Transverse colon (tissue), 4 donors: ENCODE data around the gene ABCB11. TPM values are rescaled to one million over a fixed set of nuclear protein-coding genes. Genes with fewer than 3 reads are reported as not detected.
"Not testable (repeated sequence)": the region's sequence is repeated elsewhere in the genome, so short reads cannot be mapped to it uniquely, and the experiment has no call there.

Experiments
- DNase-seq: peaks from one replicate; pipeline ENCODE4 v3.0.0-alpha.2; 2019
- H3K27ac ChIP-seq, 4 donors: fragments of 200-600 bp; sonication (generic); 2 replicates each; pipeline ENCODE4 v1.5.1; 2016 to 2018; ENCODE audit warnings: inconsistent platforms in 4 of 4
- H3K27me3 ChIP-seq: fragments of 200-600 bp; sonication (generic); 2 replicates; pipeline ENCODE4 v1.5.1; 2017; ENCODE audit warnings: inconsistent platforms
- H3K36me3 ChIP-seq, 4 donors: fragments of 200-600 bp; sonication (generic); 2 replicates each; pipeline ENCODE4 v1.5.1; 2017 to 2019; ENCODE audit warnings: inconsistent platforms in 4 of 4
- H3K4me1 ChIP-seq, 4 donors: fragments of 200-600 bp; sonication (generic); 2 replicates each; pipeline ENCODE4 v1.5.1; 2017 to 2020; ENCODE audit warnings: inconsistent platforms in 4 of 4
- H3K4me3 ChIP-seq, 4 donors: fragments of 200-600 bp; sonication (generic); 1 replicate in 1 of 4; 2 replicates in 3 of 4; pipeline versions ENCODE4 v1.5.1 to v1.6.1; 2017 to 2019; ENCODE audit warnings: inconsistent platforms in 4 of 4
- H3K9me3 ChIP-seq, 2 donors: fragments of 200-600 bp; sonication (generic); 2 replicates each; pipeline ENCODE4 v1.5.1; 2017 to 2019; ENCODE audit warnings: inconsistent platforms in 2 of 2
- EP300 ChIP-seq: sonication (generic); formaldehyde crosslinking; IDR thresholded peaks from one replicate; pipeline ENCODE4 v1.6.1; 2017; ENCODE audit warnings: antibody characterized with exemption, low read depth
- POLR2A ChIP-seq: fragments of 450-650 bp; IDR thresholded peaks from one replicate; pipeline ENCODE4 v1.6.1; 2016; ENCODE audit warnings: antibody characterized with exemption, mild to moderate bottlenecking, moderate library complexity
- POLR2AphosphoS5 ChIP-seq, 3 donors: sonication (generic); formaldehyde crosslinking; IDR thresholded peaks; one replicate each; pipeline ENCODE4 v1.6.1; 2016; ENCODE audit warnings: antibody characterized with exemption in 3 of 3
- WGBS, 2 donors: methylation state at CpG; one replicate each; pipeline ENCODE4 v1.1.5; 2018; ENCODE audit warnings: low coverage in 1 of 2; 5-methylcytosine and 5-hydroxymethylcytosine counted together
- in situ Hi-C, 4 donors: fragments of 200-750 bp; cut with MboI; loops; one replicate each; pipeline versions ENCODE4 v1.15.0 to v1.15.1; 2017; ENCODE audit warnings: low sequenced_read_pairs in 3 of 4, low pct_ligation_motif_present in 1 of 4, low pct_unique_long_range_greater_than_20kb in 1 of 4
- intact Hi-C: fragments of 100-400 bp; cut with DNase I; formaldehyde crosslinking; loops from one replicate; pipeline ENCODE4 v1.15.1; 2023; ENCODE audit warnings: low total_unique reads
- total RNA-seq, 4 donors: library from RNA; depleted of rRNA; stranded (reverse); fragments of >200 nt; gene quantifications; one replicate each; pipeline ENCODE4 v1.1.0, GENCODE V29; 2016
- TF ChIP-seq, protein P1 (sequence below), 5 experiments: fragments of 200-600 bp in 3 of 5; fragments of 450-650 bp in 2 of 5; sonication (generic) in 3 of 5; IDR thresholded peaks; 1 replicate in 2 of 5; 2 replicates in 3 of 5; pipeline ENCODE4 v1.5.1; 2016 to 2017; ENCODE audit warnings: antibody characterized with exemption in 5 of 5, inconsistent platforms in 3 of 5, mild to moderate bottlenecking in 2 of 5, moderate library complexity in 1 of 5

The ABCB11 gene
- total RNA-seq, 4 donors from 2014 or later = 4.8 to 41.8 (median 14.8) TPM

DNA sequence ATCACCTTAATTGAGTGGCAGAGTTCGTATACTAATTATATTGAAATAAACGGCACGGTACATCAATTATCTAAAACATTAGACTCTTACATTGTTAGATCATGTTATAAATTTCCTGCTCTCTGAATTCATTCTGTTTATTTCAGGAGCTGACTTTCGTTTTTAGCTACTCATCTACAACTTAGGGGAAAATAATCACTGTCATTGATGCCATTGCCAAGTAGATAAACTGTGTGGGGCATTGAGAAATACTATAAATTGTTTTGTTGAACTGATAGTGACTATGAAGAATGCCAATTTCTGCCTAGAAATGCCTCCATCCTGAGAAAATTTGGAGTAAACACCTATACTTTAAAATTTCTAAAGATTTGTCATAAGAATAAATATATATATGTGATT lies 17.5 kb downstream of the ABCB11 start:
- Histone ChIP-seq H3K36me3 (no peaks in the 10 kb centered on the region), H3K27me3 (no peaks in the 10 kb centered on the region), H3K27ac (peak overlapping the region; percentile 55 to 81 (median 76)), H3K4me1 (peaks cover 2 to 43% (median 28%) of the 10 kb centered on the region in 4 donors), H3K4me3 (no peak overlapping the region), H3K9me3 (no peaks in the 10 kb centered on the region)
- no peak for DNase-seq
- no peak for TF ChIP-seq EP300
- TF ChIP-seq, protein P1, sequence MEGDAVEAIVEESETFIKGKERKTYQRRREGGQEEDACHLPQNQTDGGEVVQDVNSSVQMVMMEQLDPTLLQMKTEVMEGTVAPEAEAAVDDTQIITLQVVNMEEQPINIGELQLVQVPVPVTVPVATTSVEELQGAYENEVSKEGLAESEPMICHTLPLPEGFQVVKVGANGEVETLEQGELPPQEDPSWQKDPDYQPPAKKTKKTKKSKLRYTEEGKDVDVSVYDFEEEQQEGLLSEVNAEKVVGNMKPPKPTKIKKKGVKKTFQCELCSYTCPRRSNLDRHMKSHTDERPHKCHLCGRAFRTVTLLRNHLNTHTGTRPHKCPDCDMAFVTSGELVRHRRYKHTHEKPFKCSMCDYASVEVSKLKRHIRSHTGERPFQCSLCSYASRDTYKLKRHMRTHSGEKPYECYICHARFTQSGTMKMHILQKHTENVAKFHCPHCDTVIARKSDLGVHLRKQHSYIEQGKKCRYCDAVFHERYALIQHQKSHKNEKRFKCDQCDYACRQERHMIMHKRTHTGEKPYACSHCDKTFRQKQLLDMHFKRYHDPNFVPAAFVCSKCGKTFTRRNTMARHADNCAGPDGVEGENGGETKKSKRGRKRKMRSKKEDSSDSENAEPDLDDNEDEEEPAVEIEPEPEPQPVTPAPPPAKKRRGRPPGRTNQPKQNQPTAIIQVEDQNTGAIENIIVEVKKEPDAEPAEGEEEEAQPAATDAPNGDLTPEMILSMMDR (IDR thresholded peaks at IDR 0.05) = no peak
- no peak for TF ChIP-seq POLR2AphosphoS5 (IDR thresholded peaks at IDR 0.05)
- no peak for TF ChIP-seq POLR2A
- in situ Hi-C loops (no loop called here), intact Hi-C loops (no loop called here)
- 77% methylated on average over 4 of the region's 4 CpGs for WGBS, 2 donors

DNA sequence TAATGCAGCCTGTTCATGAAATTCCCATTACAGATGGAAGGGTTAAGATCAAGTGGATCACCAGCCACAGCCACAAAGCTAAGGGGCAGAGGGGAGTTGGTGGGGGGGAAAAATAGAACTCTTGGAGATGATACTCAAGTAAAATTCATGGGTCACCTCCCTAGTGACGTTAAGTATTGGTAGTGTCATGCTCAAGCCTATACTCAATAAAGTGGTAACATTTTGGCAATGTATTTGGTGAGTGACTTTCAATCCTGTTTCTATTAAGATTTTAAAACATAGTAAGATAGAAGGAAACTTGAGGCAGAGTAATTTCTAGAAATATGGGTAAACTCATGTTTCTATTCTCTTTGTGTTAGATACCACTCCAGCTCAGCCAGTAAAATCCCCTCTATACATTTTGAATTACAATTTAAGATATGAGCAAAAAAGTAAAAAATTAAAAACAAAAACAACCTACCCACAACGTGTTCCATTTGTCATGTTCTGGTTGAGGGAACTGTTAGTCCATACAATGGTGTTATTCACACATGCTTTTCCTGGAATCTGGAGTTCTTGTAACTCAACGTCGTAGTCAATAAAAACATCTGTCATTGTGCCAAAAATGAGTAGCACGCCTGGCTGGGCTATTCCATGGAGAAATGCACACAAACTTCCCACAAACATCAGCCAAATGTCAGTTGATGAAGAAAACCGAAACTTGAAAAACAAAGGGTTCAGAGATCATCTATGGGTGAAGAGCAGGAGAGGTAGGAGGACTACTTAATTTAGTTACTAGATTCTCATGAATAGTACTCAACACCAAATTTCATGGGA lies 18.1 kb downstream of the ABCB11 start:
- DNase-seq = no peak
- WGBS, 2 donors = 40 to 57% methylated on average over 4 to 6 of the region's 6 CpGs
- TF ChIP-seq POLR2AphosphoS5 (IDR thresholded peaks at IDR 0.05) (no peak), EP300 (no peak), POLR2A (no peak)
- TF ChIP-seq, protein P1 (IDR thresholded peaks at IDR 0.05) = no peak
- no peaks in the 10 kb centered on the region for H3K36me3 ChIP-seq
- H3K9me3 ChIP-seq = no peaks in the 10 kb centered on the region
- no peak overlapping the region for H3K4me3 ChIP-seq
- no peaks in the 10 kb centered on the region for H3K27me3 ChIP-seq
- peaks cover 2 to 43% (median 28%) of the 10 kb centered on the region in 4 donors for H3K4me1 ChIP-seq
- intact Hi-C loops = no loop called here
- H3K27ac ChIP-seq = peak overlapping the region; percentile 55 to 81 (median 76)
- in situ Hi-C loops = no loop called here

DNA sequence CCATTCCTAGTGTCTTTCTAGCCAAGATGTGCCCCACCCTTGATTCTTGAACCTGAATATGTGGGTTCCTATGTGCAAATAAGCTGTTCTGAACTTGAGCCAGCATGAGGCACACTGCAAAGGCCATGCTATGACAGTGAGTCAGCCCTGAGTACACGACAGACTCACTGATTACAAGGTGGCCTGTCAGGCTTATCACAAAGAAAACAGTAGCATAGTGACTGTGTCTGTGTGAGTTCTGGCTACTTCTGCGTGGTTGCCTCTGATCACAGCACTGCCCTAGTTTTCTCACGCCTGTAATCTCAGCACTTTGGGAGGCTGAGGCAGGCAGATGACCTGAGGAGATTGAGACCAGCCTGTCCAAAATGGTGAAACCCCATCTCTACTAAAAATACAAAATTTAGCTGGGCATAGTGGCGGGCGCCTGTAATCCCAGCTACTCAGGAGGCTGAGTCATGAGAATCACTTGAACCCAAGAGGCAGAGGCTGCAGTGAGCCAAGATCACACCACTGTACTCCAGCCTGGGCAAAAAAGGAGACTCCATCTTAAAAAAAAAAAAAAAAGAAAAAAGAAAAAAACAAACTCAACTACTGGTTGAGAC lies 18.8 kb downstream of the ABCB11 start:
- intact Hi-C loops, H3K9me3 ChIP-seq, H3K36me3 ChIP-seq, H3K27me3 ChIP-seq, H3K4me3 ChIP-seq, in situ Hi-C loops: not testable (repeated sequence)
- DNase-seq = peak; percentile 71
- Histone ChIP-seq H3K4me1 (peaks cover 2 to 49% (median 28%) of the 10 kb centered on the region in 4 donors), H3K27ac (peak overlapping the region; percentile 55 to 81 (median 76))
- peak in 2 of 3 donors; percentile 71 to 85 for TF ChIP-seq POLR2AphosphoS5 (IDR thresholded peaks at IDR 0.05)
- TF ChIP-seq POLR2A = peak; percentile 24
- 69 to 89% methylated on average over 2 to 5 of the region's 5 CpGs for WGBS, 2 donors

DNA sequence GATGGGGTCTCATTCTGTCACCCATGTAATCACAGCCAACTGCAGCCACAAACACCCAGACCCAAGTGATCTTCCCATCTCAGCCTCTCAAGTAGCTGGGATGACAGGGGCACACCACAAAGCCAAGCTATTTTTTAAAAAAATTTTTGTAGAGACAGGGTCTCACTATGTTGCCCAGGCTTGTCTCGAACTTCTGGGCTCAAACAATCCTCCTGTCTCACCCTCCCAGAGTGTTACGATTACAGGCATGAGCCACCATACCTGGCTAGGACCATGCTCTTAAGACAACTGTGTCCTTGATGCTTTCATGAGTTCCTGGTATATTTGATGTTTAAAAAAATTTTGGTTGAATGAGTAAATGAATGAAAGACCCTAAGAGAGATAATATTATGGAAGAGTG lies 19.4 kb downstream of the ABCB11 start:
- intact Hi-C loops = no loop called here
- TF ChIP-seq, protein P1 (IDR thresholded peaks at IDR 0.05) = no peak
- TF ChIP-seq POLR2AphosphoS5 (IDR thresholded peaks at IDR 0.05) (no peak), EP300 (no peak), POLR2A (no peak)
- WGBS, 2 donors = 70 to 79% methylated on average over 2 of the region's 2 CpGs
- Histone ChIP-seq H3K27ac (peak overlapping the region; percentile 55 to 81 (median 76)), H3K4me3 (no peak overlapping the region), H3K36me3 (no peaks in the 10 kb centered on the region), H3K4me1 (peaks cover 2 to 53% (median 28%) of the 10 kb centered on the region in 4 donors), H3K9me3 (no peaks in the 10 kb centered on the region), H3K27me3 (no peaks in the 10 kb centered on the region)
- in situ Hi-C loops = no loop called here
- DNase-seq = no peak
